Measurements from ENCODE around the gene ATF4.

Gene ATF4

GRCh38 chr22:39530692-39531331, 10.4 kb downstream of the ATF4 start:
- peak; percentile 56 for DNase-seq

- peak; percentile 99 for DNase-seq
Measured at GRCh38 chr22:39532215-39533073, 12.1 kb downstream of the ATF4 start, which contains the start of gene RPS19BP1. RPS19BP1 (minus strand) TSS chr22:39532748; CDS start chr22:39532738, 10 bp downstream.

GRCh38 chr22:39534092-39534506, 13.7 kb downstream of the ATF4 start:
- DNase-seq = no peak

- peak; percentile 73 for DNase-seq
Measured at GRCh38 chr22:39534591-39535356, 14.4 kb downstream of the ATF4 start.

- no peak for DNase-seq
Measured at GRCh38 chr22:39535357-39535725, 15.0 kb downstream of the ATF4 start.

GRCh38 chr22:39535831-39536449, 15.6 kb downstream of the ATF4 start:
- no peak for DNase-seq

GRCh38 chr22:39536711-39537110, 16.3 kb downstream of the ATF4 start:
- DNase-seq = no peak

- DNase-seq = no peak
Measured at GRCh38 chr22:39537975-39538374, 17.6 kb downstream of the ATF4 start.

GRCh38 chr22:39543095-39543494, 22.7 kb downstream of the ATF4 start:
- no peak for DNase-seq

GRCh38 chr22:39545386-39546365, 25.3 kb downstream of the ATF4 start:
- DNase-seq = no peak

GRCh38 chr22:39546889-39547586, 26.7 kb downstream of the ATF4 start:
- no peak for DNase-seq

GRCh38 chr22:39547587-39547947, 27.2 kb downstream of the ATF4 start:
- DNase-seq = no peak

- no peak for DNase-seq
Measured at GRCh38 chr22:39553429-39553828, 33.1 kb downstream of the ATF4 start.

GRCh38 chr22:39554151-39554550, 33.8 kb downstream of the ATF4 start:
- no peak for DNase-seq

GRCh38 chr22:39556970-39557841, 36.8 kb downstream of the ATF4 start:
- no peak for DNase-seq

GRCh38 chr22:39558254-39558727, 37.9 kb downstream of the ATF4 start:
- no peak for DNase-seq

- no peak for DNase-seq
Measured at GRCh38 chr22:39558950-39559349, 38.6 kb downstream of the ATF4 start.

GRCh38 chr22:39559456-39560105, 39.2 kb downstream of the ATF4 start:
- no peak for DNase-seq

- DNase-seq = no peak
Measured at GRCh38 chr22:39560127-39560526, 39.8 kb downstream of the ATF4 start.

All from fibroblast of skin of right quadriceps (primary cell).